CD14-positive monocyte (primary cell): Measurements from ENCODE around the gene C4orf46. TPM values are rescaled to one million over a fixed set of nuclear protein-coding genes. Genes with fewer than 3 reads are reported as not detected.

Experiments used
- DNase-seq, 3 donors: peaks; one replicate each; pipeline ENCODE4 v3.0.0-alpha.2; 2011 to 2022
- H2AFZ ChIP-seq: 2 replicates; pipeline ENCODE4 v1.6.0; 2012; ENCODE audit warnings: mild to moderate bottlenecking, low read depth, low read length, inconsistent platforms; ENCODE audit not compliant: insufficient read depth, poor library complexity, severe bottlenecking
- H3K27ac ChIP-seq, 2 donors: 1 replicate in 1 of 2; 2 replicates in 1 of 2; pipeline ENCODE4 v1.5.1; 2012 to 2013; ENCODE audit warnings: low read length in 2 of 2, control low read depth in 1 of 2, inconsistent platforms in 1 of 2, low read depth in 1 of 2, mild to moderate bottlenecking in 1 of 2
- H3K27me3 ChIP-seq, 2 donors: one replicate each; pipeline versions ENCODE4 v1.6.0 to v1.6.1; 2011 to 2013; ENCODE audit warnings: low read length in 2 of 2; ENCODE audit not compliant: control insufficient read depth in 2 of 2, insufficient read depth in 2 of 2
- H3K36me3 ChIP-seq, 2 donors: replicated peaks in 1 of 2; 1 replicate in 1 of 2; 2 replicates in 1 of 2; pipeline versions ENCODE4 v1.5.1 to v1.6.1; 2012 to 2013; ENCODE audit warnings: low read length in 2 of 2, control low read depth in 1 of 2, inconsistent platforms in 1 of 2, mild to moderate bottlenecking in 1 of 2; ENCODE audit not compliant: insufficient read depth in 2 of 2, control insufficient read depth in 1 of 2
- H3K4me1 ChIP-seq, 2 donors: 1 replicate in 1 of 2; 2 replicates in 1 of 2; pipeline versions ENCODE4 v1.5.1 to v1.6.1; 2012 to 2013; ENCODE audit warnings: low read length in 2 of 2, control low read depth in 1 of 2, inconsistent platforms in 1 of 2, mild to moderate bottlenecking in 1 of 2, moderate library complexity in 1 of 2; ENCODE audit not compliant: insufficient read depth in 2 of 2, control insufficient read depth in 1 of 2
- H3K4me2 ChIP-seq: replicated peaks from 2 replicates; pipeline ENCODE3; 2012; ENCODE audit warnings: low read length, moderate library complexity, mild to moderate bottlenecking; ENCODE audit not compliant: poor library complexity, severe bottlenecking; ENCODE audit errors: extremely low read depth
- H3K4me3 ChIP-seq, 3 experiments: fragments of 200-600 bp in 1 of 3; sonication (generic) in 1 of 3; replicated peaks in 1 of 3; 1 replicate in 2 of 3; 2 replicates in 1 of 3; pipeline ENCODE4 v1.5.1; 2011 to 2013; ENCODE audit warnings: low read length in 3 of 3, mild to moderate bottlenecking in 3 of 3, control low read depth in 2 of 3, low read depth in 2 of 3, inconsistent platforms in 1 of 3, moderate library complexity in 1 of 3
- H3K79me2 ChIP-seq: 2 replicates; pipeline ENCODE4 v1.6.0; 2012; ENCODE audit warnings: mild to moderate bottlenecking, control low read depth, inconsistent platforms, low read length, moderate library complexity; ENCODE audit not compliant: insufficient read depth
- H3K9ac ChIP-seq: 2 replicates; pipeline ENCODE4 v1.6.0; 2017; ENCODE audit warnings: low read length, mild to moderate bottlenecking; ENCODE audit not compliant: insufficient read depth, poor library complexity, severe bottlenecking
- H3K9me3 ChIP-seq, 2 donors: replicated peaks in 1 of 2; 1 replicate in 1 of 2; 2 replicates in 1 of 2; pipeline versions ENCODE4 v1.5.1 to v1.6.1; 2012 to 2013; ENCODE audit warnings: low read length in 2 of 2, control low read depth in 1 of 2; ENCODE audit not compliant: control insufficient read depth in 1 of 2, insufficient read depth in 1 of 2
- H4K20me1 ChIP-seq: 2 replicates; pipeline ENCODE4 v1.6.0; 2012; ENCODE audit warnings: mild to moderate bottlenecking, low read length, control low read depth, moderate library complexity; ENCODE audit not compliant: insufficient read depth
- H3K27ac Mint-ChIP-seq, 7 donors: one replicate each; pipeline ENCODE4 v1.8.0; 2020; ENCODE audit warnings: mild to moderate bottlenecking in 7 of 7, mixed read lengths in 7 of 7, moderate library complexity in 6 of 7, inconsistent platforms in 2 of 7
- H3K27me3 Mint-ChIP-seq, 3 donors: one replicate each; pipeline ENCODE4 v1.8.0; 2021 to 2022; ENCODE audit warnings: low read depth in 3 of 3, mild to moderate bottlenecking in 3 of 3, mixed read lengths in 3 of 3, moderate library complexity in 3 of 3, inconsistent platforms in 1 of 3
- H3K36me3 Mint-ChIP-seq, 2 donors: one replicate each; pipeline ENCODE4 v1.8.0; 2020; ENCODE audit warnings: mixed read lengths in 2 of 2, inconsistent platforms in 1 of 2, mild to moderate bottlenecking in 1 of 2
- H3K4me1 Mint-ChIP-seq: one replicate; pipeline ENCODE4 v1.8.0; 2020; ENCODE audit warnings: mild to moderate bottlenecking, mixed read lengths
- H3K4me3 Mint-ChIP-seq, 2 donors: one replicate each; pipeline ENCODE4 v1.8.0; 2020; ENCODE audit warnings: mild to moderate bottlenecking in 2 of 2, mixed read lengths in 2 of 2, moderate library complexity in 1 of 2
- H3K9me3 Mint-ChIP-seq, 7 donors: one replicate each; pipeline ENCODE4 v1.8.0; 2020 to 2022; ENCODE audit warnings: mixed read lengths in 7 of 7, mild to moderate bottlenecking in 6 of 7, moderate library complexity in 6 of 7, inconsistent platforms in 2 of 7
- WGBS: methylation state at CpG from one replicate; pipeline ENCODE4 v1.1.5; 2013; ENCODE audit warnings: missing lambda C conversion rate; ENCODE audit not compliant: insufficient coverage; 5-methylcytosine and 5-hydroxymethylcytosine counted together
- intact Hi-C, 2 donors: fragments of 100-400 bp; cut with micrococcal nuclease; formaldehyde crosslinking; loops; one replicate each; pipeline versions ENCODE4 v1.15.0 to v1.15.1; 2023
- polyA plus RNA-seq, 3 donors: library from polyadenylated mRNA; depleted of rRNA in 1 of 3; unstranded in 2 of 3; stranded (reverse) in 1 of 3; fragments of 300-500 nt in 2 of 3; fragments of >200 nt in 1 of 3; fragmentation: Illumina TruSeq in 2 of 3; gene quantifications; 1 replicate in 2 of 3; 2 replicates in 1 of 3; pipeline ENCODE4 v1.2.3, GENCODE V29; 2012 to 2021
- TF ChIP-seq, protein P1 (sequence below): fragments of 200-600 bp; IDR thresholded peaks from one replicate; pipeline ENCODE4 v1.8.0; 2022; ENCODE audit warnings: antibody characterized with exemption, mild to moderate bottlenecking

Gene C4orf46
- polyA plus RNA-seq, 3 donors: 4.3 to 7.6 (median 5.4) TPM

GRCh38 chr4:158630893-158631292, 40.8 kb downstream of the C4orf46 start:
- H3K4me3 Mint-ChIP-seq: no peak overlapping the region
- H3K27me3 Mint-ChIP-seq: peaks cover 0 to 2% (median 0%) of the 10 kb centered on the region in 3 donors
- TF ChIP-seq, protein P1, sequence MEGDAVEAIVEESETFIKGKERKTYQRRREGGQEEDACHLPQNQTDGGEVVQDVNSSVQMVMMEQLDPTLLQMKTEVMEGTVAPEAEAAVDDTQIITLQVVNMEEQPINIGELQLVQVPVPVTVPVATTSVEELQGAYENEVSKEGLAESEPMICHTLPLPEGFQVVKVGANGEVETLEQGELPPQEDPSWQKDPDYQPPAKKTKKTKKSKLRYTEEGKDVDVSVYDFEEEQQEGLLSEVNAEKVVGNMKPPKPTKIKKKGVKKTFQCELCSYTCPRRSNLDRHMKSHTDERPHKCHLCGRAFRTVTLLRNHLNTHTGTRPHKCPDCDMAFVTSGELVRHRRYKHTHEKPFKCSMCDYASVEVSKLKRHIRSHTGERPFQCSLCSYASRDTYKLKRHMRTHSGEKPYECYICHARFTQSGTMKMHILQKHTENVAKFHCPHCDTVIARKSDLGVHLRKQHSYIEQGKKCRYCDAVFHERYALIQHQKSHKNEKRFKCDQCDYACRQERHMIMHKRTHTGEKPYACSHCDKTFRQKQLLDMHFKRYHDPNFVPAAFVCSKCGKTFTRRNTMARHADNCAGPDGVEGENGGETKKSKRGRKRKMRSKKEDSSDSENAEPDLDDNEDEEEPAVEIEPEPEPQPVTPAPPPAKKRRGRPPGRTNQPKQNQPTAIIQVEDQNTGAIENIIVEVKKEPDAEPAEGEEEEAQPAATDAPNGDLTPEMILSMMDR: no peak
- Histone ChIP-seq H3K4me2 (no peak overlapping the region), H3K27me3 (no peaks in the 10 kb centered on the region), H3K36me3 (no peaks in the 10 kb centered on the region), H3K27ac (no peak overlapping the region), H3K9ac (no peak overlapping the region), H2AFZ (no peak overlapping the region), H3K4me1 (no peaks in the 10 kb centered on the region), H3K79me2 (no peaks in the 10 kb centered on the region), H3K4me3 (no peak overlapping the region), H4K20me1 (no peaks in the 10 kb centered on the region), H3K9me3 (no peaks in the 10 kb centered on the region)
- H3K4me1 Mint-ChIP-seq: peaks cover 2% of the 10 kb centered on the region
- WGBS: no CpG with 5 or more reads among the region's 1 CpG
- H3K27ac Mint-ChIP-seq: no peak overlapping the region
- intact Hi-C loops: no loop called here
- no peaks in the 10 kb centered on the region for H3K36me3 Mint-ChIP-seq
- no peak for DNase-seq
- peaks cover 0 to 2% (median 0%) of the 10 kb centered on the region in 7 donors for H3K9me3 Mint-ChIP-seq

- no CpG with 5 or more reads among the region's 2 CpGs for WGBS
- Histone ChIP-seq H4K20me1 (no peaks in the 10 kb centered on the region), H3K4me2 (no peak overlapping the region), H3K4me3 (no peak overlapping the region), H2AFZ (no peak overlapping the region), H3K36me3 (no peaks in the 10 kb centered on the region), H3K27me3 (no peaks in the 10 kb centered on the region), H3K79me2 (no peaks in the 10 kb centered on the region), H3K9ac (no peak overlapping the region), H3K27ac (no peak overlapping the region), H3K4me1 (no peaks in the 10 kb centered on the region), H3K9me3 (no peaks in the 10 kb centered on the region)
- H3K36me3 Mint-ChIP-seq: no peaks in the 10 kb centered on the region
- intact Hi-C loops: loop anchor here in 1 of 2 donors (5.0 to 10.0 kb wide), 2 partner anchors 131 to 368 kb away; no protein-coding TSS in a partner anchor
- TF ChIP-seq, protein P1: no peak
- H3K27me3 Mint-ChIP-seq: peaks cover 0 to 2% (median 2%) of the 10 kb centered on the region in 3 donors
- no peak overlapping the region for H3K4me3 Mint-ChIP-seq
- H3K9me3 Mint-ChIP-seq: peaks cover 0 to 2% (median 0%) of the 10 kb centered on the region in 7 donors
- H3K4me1 Mint-ChIP-seq: no peaks in the 10 kb centered on the region
- no peak for DNase-seq
- no peak overlapping the region for H3K27ac Mint-ChIP-seq
Observed at GRCh38 chr4:158625544-158625943, 46.1 kb downstream of the C4orf46 start.
